ENCODE results near the gene HPCA.
"Not testable (repeated sequence)": the region's sequence is repeated elsewhere in the genome, so short reads cannot be mapped to it uniquely, and the experiment has no call there.

The HPCA gene

DNA sequence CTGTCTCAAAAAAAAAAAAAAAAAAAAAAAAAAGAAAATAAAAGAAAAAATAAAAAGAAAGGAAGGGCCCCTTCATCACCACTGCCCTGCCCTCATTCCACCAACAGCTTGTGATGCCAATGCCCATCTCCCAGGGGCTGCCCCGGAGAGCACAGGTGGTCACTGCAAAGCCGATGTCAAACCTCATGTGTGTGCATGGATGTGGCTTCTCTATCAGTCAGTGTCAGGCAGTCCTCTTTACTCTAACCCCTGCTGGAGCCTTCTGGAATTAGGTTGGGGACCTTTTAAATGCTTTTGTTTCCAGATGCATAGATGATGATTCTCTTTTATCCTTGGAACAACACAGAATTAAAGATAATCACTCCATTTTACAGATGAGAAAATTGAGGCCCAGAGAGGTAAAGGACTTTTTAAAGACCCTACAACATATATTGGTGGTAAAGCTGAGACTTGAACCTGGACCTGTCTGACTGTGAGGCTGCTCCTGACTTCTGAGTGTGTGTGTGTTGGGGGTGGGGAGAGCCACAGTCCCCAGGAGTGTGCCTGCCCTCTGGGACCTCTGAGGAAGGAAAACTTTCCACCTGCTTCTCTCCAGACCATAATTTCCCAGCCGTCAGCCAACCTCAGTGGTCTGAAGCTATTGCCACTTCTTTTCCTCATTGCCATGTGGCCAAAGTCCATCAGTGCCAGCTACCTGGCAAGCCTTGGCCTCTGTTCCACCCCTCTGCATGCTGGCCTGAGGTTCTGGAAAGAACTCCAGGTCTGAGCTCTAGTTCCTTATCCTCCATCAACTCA lies 17.9 kb downstream of the HPCA start:
- DNase-seq (ENCODE audit: low read depth) = no peak

DNA sequence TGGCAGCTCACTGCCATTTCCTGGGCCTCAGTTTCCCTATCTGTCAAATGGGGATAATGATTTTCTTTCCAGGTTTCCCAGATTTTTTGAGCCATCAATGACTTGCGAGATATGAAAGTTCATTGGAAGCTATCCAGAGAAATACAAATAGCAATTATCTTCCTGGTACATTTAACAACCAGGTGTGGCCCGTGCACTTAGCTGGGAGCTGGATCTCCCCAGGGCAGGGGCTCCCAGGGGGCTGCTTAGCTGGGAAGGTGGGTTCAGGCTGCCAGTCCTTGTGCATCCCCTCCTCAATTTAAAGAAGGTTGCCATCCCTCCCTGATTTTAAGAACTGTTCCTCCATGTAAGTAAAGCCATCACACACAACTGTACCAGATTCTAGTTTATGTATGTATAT lies 18.5 kb downstream of the HPCA start:
- no peak for DNase-seq (ENCODE audit: low read depth)

DNA sequence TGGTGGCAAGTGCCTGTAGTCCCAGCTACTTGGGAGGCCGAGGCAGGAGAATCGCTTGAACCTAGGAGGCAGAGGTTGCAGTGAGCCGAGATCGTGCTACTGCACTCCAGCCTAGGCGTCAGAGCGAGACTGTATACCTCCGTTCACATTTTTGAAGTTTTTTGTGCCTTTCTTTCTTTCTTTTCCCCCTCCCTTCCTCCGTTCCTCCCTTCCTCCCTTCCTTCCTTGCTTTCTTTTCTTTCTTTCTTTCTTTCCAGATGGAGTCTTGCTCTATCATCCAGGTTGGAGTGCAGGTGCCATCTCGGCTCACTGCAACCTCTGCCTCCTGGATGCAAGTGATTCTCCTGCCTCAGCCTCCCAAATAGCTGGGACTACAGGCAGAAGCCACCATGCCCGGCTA lies 19.3 kb downstream of the HPCA start:
- not testable (repeated sequence) for DNase-seq (ENCODE audit: low read depth)

DNA sequence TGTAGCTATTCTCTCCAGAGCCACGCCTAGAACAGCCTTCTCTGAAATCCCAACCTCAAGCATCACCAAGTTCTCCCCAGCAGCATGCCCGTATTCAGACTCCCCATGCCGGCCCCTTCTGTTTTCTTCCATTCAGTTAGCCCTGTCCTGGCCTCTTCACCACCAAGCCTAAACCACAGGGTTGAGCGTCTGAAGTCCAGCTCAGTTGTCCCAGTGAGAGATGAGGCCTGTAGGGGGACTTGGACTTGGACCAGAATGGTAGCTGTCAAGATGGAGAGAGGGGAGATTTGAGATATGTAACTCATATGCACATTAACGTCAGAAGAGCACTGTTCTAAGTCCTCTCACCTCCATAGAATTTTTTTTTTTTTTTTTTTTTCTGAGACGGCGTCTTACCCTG lies 20.4 kb downstream of the HPCA start:
- no peak for DNase-seq (ENCODE audit: low read depth)

DNA sequence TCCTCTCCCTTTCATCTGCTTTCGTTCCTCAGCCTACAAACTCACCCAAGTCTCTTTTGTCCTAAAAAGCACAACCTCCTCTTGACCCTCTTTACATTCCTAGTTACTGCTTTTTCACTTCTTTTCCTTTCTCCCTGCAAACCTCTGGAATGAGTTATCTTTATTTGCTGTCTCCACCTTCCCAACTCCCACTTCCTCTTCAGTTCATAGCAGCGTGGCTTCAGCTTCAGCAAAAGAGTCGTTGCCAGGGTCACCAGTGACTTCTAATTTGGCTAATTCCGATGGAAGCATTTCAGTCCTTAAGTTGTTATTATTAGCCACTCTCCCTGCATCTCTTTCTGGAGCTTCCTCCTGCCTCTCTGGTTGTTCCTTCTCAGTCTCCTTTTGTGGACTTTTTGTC lies 21.1 kb downstream of the HPCA start:
- DNase-seq (ENCODE audit: low read depth) = no peak

DNA sequence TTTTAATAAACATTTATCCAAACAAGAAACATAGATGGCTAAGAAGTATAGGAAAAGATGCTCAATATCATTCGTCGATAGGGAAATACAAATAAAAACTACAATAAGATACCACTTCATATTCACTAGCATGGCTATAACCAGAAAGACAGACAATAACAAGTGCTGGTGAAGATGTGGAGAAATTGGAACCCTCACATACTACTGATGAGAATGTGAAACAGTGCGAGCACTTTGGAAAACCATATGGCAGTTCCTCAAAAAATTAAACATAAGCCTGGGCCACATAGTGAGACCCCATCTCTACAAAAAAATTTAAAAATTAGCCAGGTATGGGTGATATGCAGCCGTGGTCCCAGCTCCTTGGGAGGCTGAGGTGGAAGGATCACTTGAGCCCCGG lies 24.0 kb downstream of the HPCA start:
- DNase-seq (ENCODE audit: low read depth) = no peak

DNA sequence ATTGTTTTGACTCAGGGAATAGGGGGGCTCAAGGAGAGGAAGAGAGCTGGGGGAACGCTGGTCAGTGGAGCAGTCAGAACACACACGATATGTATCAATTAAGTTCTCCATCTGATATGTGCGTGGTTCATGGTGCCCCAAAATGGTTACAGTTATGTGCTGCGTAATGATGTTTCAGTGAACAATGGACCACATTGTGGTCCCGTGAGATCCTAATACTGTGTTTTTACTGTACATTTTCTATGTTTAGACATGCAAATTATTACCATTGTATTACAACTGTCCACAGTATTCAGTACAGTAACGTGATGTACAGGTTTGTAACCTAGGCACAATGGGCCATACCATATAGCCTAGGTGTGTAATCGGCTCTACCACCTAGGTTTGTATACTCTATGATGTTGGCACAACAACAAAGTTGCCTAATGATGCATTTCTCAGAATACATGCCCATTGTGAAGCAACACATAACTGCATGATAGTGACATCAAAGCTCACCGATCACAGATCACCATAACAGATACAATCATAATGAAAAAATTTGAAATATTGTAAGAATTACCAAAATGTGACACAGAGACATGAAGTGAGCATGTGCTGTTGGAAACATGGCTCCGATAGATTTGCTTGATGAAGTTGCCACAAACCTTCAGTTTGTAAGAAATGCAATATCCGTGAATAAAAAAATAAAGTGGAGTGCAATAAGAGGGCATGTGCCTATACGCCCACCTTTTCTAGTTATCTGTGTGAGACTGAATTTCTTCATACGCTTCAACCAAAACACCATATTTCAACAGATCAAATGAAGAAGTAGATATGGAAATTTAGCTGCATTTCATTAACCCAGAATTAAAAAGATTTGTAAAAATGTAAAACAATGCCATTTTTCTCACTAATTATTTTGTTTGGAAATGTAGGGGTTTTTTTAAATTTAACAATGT lies 29.7 kb downstream of the HPCA start:
- no peak for DNase-seq (ENCODE audit: low read depth)

DNA sequence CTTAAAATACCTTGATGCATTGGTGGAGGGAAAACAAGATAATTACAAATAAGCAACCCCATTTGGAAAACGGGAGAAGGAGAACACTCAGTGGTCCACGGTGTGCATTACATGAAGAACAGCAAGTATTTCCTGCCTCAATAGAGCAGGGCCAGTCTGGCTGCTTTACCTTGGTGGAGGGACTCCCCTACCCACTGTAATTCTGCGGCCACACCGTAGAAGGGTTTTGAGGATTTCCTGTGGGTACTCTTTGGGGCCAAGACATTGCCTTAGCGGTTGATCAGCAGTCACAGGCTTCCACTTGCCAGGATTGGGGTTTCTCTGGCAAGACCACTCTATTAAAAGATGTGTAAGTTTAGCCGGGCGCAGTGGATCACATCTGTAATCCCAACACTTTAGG lies 31.2 kb downstream of the HPCA start:
- no peak for DNase-seq (ENCODE audit: low read depth)

DNA sequence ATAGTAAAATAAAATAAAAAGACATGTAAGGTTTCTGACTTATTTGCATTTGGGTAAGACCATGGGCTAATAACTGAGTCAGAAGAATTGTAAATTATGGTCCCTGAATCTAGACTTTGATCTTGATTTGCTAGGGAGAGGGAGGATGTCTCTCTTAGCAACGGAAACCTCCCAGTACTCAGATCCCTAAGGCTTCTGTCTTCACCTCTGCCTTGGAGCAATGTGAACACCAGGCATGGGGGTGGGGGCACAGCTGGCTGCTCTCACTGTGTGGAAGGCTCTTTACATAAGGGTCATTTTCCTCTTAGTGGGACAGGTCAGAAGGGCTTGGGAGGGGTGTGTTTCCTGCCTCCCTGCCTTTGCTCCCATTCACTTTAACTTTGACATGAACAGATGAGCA lies 31.9 kb downstream of the HPCA start:
- no peak for DNase-seq (ENCODE audit: low read depth)

DNA sequence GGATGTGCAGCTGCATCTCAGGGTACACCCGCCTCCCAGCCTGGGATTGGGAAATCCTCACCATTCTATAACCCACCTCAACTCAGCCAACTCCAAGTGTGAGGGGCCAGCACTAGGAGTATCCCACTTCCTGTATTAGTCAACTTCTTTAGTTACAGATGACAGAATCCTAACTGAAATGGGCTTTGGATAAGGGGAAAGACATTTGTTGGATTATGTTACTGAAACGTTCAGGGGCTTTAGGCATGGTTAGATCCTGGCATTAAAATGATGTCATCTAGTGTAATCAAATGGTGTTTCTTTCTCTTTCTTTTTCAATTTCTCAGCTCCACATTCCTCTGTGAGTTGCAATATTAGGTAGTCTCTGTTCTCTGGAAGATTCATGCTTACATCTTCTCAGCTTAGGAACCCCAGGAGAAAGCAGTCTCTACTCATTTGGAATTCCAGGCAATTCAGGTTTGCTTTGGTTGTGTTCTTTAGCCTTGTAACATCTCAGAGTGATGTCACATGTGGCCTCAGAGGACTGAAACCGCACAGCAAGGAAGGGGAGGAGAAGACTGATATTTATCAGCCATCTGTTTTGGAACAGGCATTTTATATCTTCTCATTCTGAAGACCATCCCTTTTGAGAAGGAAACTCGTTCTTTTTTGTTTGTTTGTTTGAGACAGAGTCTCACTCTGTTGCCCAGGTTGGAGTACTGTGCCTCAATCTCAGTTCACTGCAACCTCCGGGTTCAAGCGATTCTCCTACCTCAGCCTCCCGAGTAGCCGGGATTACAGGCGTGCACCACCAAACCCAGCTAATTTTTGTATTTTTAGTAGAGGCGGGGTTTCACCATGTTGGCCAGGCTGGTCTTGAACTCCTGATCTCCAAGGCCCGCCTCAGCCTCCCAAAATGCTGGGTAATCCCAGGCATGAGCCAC lies 33.8 kb downstream of the HPCA start:
- no peak for DNase-seq (ENCODE audit: low read depth)

DNA sequence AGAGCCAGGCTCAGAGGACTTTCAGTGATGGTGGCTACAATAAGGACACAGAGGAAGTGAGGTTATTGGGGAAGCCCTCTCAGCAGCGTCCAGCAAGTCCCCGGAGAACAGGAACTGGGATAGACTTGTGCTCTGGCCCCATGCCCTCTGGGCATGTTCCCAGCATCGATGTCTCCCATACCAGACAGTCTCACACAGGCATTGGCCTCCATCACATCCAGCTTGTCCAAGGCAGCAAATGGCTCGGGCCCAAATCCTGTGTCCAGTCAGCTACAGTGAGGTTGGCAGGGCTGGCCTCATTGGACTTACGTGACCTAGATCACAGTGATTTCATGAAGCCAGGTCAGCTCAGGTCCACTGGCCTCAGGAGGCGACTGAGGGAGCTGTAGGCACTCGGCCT lies 34.5 kb downstream of the HPCA start:
- no peak for DNase-seq (ENCODE audit: low read depth)

DNA sequence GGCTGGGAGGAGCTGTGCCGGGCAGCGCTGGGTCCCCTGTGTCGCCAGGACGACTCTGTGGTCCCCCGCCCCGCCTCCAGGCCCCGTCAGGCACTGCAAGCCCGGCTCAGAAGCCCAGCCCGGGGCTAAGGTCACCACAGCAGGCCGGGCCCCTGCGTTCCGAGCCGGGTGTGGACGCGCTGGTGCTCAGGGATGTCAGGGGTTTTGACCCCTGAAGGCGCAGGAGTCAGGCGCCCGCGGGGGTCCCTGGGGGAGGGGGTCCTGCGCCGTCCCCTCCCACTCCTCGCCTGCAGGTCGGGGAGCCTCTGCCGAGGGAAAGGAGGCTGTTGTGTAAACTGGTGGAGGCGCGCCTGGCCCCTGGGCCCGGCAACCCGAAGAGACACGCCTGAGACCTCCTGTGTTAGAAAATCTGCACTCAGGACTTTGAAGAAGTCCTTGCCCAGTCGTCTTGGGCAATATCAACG lies 38.6 kb downstream of the HPCA start:
- no peak for DNase-seq (ENCODE audit: low read depth)

DNA sequence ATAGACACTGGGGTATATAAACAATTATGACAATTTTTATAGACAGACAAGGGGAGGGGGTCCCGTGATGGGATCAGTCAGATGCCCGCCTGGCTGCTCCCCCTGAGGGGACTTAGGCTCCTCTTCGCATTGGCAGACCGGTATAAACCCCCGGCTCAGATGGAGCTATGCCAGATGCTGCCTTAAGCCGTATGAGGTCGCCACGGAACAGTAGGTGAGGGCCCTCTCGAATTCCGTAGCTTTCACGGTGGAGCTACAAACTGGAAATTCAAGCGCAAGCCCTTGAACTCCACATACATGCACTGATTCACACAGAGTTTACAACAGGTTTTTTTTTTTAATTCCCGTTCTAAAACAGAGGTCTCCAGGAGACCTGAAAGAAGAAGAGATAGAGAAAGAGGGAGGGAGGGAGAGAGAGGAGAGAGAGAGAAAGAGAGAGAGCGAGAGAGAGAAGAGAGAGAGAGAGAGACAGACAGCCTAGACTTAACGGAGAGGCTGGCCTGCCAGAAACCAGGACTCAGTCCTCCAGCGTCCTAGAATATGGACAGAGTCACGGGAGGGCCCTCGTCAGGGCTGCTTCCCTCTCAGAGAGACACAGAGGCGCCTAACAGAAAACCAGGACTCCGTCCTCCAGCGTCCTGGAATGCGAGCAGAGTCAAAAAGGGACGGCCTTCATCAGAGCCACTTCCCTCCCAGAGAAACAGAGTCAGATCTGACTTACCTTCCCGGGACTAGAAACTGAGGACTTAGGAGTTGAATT lies 39.3 kb downstream of the HPCA start:
- no peak for DNase-seq (ENCODE audit: low read depth)

DNA sequence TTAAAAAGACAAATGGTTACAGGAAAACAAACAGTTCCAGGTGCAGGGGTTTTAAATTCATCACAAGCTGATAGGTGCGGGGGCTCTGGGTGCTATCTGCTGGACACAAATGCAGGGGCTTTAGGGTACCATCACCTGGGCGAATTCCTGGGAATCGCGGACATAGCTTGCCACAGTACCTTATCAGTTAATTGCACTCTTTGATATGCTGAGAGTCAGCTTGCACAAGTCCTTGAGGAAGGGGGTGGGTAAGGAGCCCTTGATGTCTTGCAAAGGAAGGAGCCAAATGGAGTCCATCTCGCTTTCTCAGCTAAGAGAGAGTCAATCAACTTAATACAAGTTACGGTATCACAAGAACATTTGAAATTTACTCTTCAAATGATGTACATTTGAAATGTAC lies 40.3 kb downstream of the HPCA start:
- DNase-seq (ENCODE audit: low read depth) = no peak

DNA sequence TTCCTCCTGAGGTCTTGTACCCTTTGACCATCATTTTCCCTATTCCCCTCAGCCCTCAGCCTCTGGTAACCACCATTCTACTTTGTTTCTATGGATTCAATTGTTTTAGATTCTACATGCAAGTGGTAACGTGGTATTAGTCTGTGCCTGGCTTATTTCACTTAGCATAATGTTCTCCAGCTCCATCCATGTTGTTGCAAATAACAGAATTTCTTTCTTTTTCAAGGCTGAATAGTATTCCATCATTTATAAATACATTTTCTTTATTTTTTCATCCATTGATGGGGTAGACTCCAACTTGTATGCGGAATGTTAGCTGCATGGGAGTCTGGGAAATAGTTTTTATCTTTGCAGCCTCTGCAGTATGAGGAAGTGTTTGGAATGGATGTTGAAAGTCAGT lies 41.1 kb downstream of the HPCA start:
- no peak for DNase-seq (ENCODE audit: low read depth)

DNA sequence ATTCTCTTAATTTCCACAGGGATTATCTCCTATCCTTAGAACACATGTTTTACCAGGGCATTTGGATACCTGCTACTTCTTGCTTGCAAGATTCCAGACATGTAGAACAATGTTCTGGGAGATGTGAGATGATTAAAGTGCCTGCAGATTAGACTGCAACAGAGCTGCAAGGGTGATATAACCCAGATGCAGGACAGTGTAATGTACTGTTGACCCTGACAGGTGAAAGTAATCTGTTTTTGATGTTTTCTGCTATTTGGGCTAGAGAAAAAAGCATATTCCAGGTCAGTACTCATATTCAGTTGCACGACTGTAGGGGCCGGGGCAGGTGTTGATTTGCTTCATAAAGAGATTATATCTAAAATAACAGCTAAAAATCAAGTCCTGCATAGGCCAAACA lies 42.0 kb downstream of the HPCA start:
- no peak for DNase-seq (ENCODE audit: low read depth)

DNA sequence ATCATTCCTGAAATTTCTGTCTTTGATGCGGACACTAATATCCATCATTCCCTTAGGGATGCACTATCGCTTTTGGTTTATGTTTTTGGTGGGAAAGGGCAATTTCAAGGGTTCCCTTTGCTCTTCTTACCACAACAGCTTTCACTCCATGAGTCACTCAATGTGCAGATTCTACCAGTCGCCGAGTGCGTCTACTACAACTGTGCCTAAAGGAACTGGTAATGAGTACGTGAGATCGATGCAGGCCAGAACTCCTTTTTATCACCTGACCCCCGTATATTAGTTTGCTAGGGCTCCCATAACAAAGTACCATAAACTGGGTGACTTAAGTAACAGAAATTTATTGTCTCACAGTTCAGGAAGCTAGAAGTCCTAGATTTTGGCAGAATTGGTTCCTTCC lies 42.4 kb downstream of the HPCA start:
- DNase-seq (ENCODE audit: low read depth) = no peak

DNA sequence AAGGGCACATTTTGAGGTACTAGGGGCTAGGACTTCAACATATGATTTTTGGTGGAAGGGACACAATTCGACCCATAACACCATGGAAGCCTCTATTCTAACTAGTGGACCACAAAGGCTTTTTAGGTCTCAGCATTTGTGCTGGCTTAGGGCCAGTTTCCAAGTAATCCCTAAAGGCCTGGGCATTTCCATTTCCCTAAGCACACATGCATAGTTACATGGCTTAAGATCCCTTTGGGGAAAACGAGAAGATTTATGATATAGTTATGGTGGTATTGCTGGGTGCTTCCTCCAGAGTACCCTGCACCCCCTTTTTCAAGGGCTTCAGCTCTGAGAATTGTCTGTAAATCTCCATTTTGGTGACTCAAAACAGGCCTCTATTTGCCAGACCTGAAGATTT lies 43.1 kb downstream of the HPCA start:
- DNase-seq (ENCODE audit: low read depth) = no peak

DNA sequence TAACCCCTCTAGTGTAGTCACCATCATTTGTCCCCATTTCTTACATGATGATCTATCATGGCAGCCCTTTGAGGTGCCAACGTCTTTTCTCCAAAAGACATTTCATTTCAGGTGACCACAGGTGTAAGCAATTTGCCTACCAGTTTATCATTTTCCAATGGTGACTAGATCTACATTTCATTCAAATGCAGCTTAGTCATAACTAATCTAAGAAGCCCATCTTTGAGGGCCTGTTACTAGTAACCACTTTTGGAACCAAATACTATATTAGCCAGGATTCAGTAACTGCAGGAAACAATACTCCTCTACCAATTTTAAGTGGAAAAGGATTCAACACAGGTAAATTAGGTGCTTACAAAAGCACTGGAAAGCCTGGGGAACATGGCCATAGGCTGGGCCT lies 45.5 kb downstream of the HPCA start:
- DNase-seq (ENCODE audit: low read depth) = no peak

DNA sequence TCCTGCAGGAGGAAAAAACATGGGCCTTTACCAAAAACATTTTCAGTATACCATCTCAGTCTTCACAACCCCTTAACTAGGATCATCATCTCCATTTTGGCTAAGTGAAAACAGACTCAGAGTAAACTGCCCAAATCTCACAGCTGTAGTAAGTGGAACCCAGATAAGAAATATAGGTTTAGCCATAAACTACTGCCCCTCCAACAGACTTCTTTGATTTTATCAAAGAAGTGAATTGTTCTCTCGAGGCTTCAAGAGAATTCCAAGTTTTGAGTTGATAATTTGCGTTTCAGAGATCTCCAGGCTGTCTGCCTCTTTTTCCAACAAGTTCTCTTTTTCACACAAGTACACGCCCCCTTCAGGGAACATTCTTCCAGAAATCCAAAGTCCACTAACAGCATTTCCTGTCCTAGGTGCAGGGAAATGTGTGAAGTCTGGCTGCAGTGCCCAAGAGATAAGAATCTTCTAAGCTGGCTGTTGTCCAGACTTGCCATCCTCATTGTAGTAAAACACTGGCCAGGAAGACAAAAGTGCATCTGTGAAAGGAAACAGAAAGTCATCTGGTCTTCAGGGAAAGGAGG lies 47.5 kb downstream of the HPCA start:
- DNase-seq (ENCODE audit: low read depth) = no peak

DNA sequence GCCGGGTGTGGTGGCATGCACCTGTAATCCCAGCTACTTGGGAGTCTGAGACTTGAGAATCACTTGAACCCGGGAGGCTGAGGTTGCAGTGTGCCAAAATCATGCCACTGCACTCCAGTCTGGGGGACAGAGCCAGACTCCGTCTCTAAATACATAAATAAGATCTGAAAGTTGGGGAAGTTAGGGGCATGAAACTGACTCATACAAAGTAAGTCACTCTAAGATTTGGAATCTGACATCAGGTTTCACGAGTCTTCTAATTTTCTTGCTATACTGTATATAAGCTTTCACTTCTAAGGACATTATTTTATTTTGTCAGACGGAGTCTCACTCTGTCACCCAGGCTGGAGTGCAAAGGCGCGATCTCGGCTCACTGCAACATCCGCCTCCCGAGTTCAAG lies 48.2 kb downstream of the HPCA start:
- DNase-seq (ENCODE audit: low read depth) = no peak

Data from activated gamma-delta T cell treated with anti-CD3 and anti-CD28 coated beads, Interleukin-2, amount 50 U/mL, for 16 hours (primary cell).